GM21360 (cell line): Measurements from ENCODE around the gene ARL6IP5.
A peak's percentile ranks its signal among the peaks of the same experiment; 100 is the strongest.

Experiments used
- ATAC-seq: cut with Tn5 transposase; IDR thresholded peaks from one replicate; pipeline ENCODE4 v1.9.1; 2021; ENCODE audit warnings: mild to moderate bottlenecking, moderate library complexity; ENCODE audit not compliant: unreplicated experiment

Gene ARL6IP5

GRCh38 chr3:69084326-69085167 is at the start of gene ARL6IP5:
ARL6IP5 (plus strand) TSS chr3:69084937; CDS start chr3:69085048, 111 bp downstream.
- ATAC-seq, result peak; percentile 50

- no peak for ATAC-seq
Measured at GRCh38 chr3:69044608-69045007, 40.1 kb upstream of the ARL6IP5 start.

GRCh38 chr3:69048990-69049389 is 35.7 kb upstream of the ARL6IP5 start:
- ATAC-seq, result no peak

GRCh38 chr3:69051756-69052471 is 32.8 kb upstream of the ARL6IP5 start, which contains the start of gene TMF1:
TMF1 (minus strand) TSS chr3:69052333; CDS start chr3:69052086, 247 bp downstream.
- peak; percentile 94 for ATAC-seq

- ATAC-seq, result no peak
Measured at GRCh38 chr3:69052472-69052898, 32.3 kb upstream of the ARL6IP5 start.

- peak; percentile 100 for ATAC-seq
Measured at GRCh38 chr3:69058180-69058946, 26.4 kb upstream of the ARL6IP5 start.

- no peak for ATAC-seq
Measured at GRCh38 chr3:69058947-69059224, 25.9 kb upstream of the ARL6IP5 start.

- ATAC-seq, result no peak
Measured at GRCh38 chr3:69059688-69060087, 25.0 kb upstream of the ARL6IP5 start.

- no peak for ATAC-seq
Measured at GRCh38 chr3:69063636-69064035, 21.1 kb upstream of the ARL6IP5 start.

GRCh38 chr3:69065318-69065964 is 19.3 kb upstream of the ARL6IP5 start:
- ATAC-seq, result no peak

- ATAC-seq, result no peak
Measured at GRCh38 chr3:69066121-69066520, 18.6 kb upstream of the ARL6IP5 start.

- no peak for ATAC-seq
Measured at GRCh38 chr3:69072928-69073327, 11.8 kb upstream of the ARL6IP5 start.

GRCh38 chr3:69079269-69080159 is 5.2 kb upstream of the ARL6IP5 start:
- ATAC-seq, result no peak

GRCh38 chr3:69080233-69080920 is 4.4 kb upstream of the ARL6IP5 start, which contains the start of gene UBA3:
UBA3 (minus strand) TSS chr3:69080365; CDS start chr3:69080353, 12 bp downstream.
- ATAC-seq, result peak; percentile 34

GRCh38 chr3:69081583-69082262 is 3.0 kb upstream of the ARL6IP5 start:
- ATAC-seq, result no peak

GRCh38 chr3:69082361-69082760 is 2.4 kb upstream of the ARL6IP5 start:
- ATAC-seq, result no peak

- ATAC-seq, result peak; percentile 50
Measured at GRCh38 chr3:69082805-69083204, 1.9 kb upstream of the ARL6IP5 start.

- ATAC-seq, result no peak
Measured at GRCh38 chr3:69085168-69085832, 563 bp downstream of the ARL6IP5 start.
